Activated naive CD4-positive, alpha-beta T cell treated with anti-CD3 and anti-CD28 coated beads for 36 hours (primary cell): ENCODE data around the gene TRIM29. TPM values are rescaled to one million over a fixed set of nuclear protein-coding genes. Genes with fewer than 3 reads are reported as not detected.
"Not testable (repeated sequence)": the region's sequence is repeated elsewhere in the genome, so short reads cannot be mapped to it uniquely, and the experiment has no call there.

Experiments
- CTCF ChIA-PET: fragments of 350-600 bp; sonication (Branson Sonifier 250); formaldehyde crosslinking; loops from one replicate; lab custom pipeline; 2021; ENCODE audit warnings: antibody characterized with exemption; lab: Charles Lee
- DNase-seq: peaks from one replicate; pipeline ENCODE4 v3.0.0-alpha.2; 2020
- H3K27ac Mint-ChIP-seq: one replicate; pipeline ENCODE4 v1.8.0; 2021; ENCODE audit warnings: mild to moderate bottlenecking, mixed read lengths
- H3K27me3 Mint-ChIP-seq: one replicate; pipeline ENCODE4 v1.8.0; 2021; ENCODE audit warnings: low read depth, mixed read lengths
- H3K36me3 Mint-ChIP-seq: one replicate; pipeline ENCODE4 v1.8.0; 2021; ENCODE audit warnings: low read depth, mixed read lengths
- H3K4me1 Mint-ChIP-seq: one replicate; pipeline ENCODE4 v1.8.0; 2021; ENCODE audit warnings: low read depth, mixed read lengths
- H3K4me3 Mint-ChIP-seq: one replicate; pipeline ENCODE4 v1.8.0; 2021; ENCODE audit warnings: mild to moderate bottlenecking, moderate library complexity, mixed read lengths
- H3K9me3 Mint-ChIP-seq: one replicate; pipeline ENCODE4 v1.8.0; 2021; ENCODE audit warnings: mixed read lengths
- intact Hi-C: fragments of 100-400 bp; cut with micrococcal nuclease; formaldehyde crosslinking; loops from one replicate; pipeline ENCODE4 v1.15.1; 2023
- total RNA-seq, 2 experiments: library from RNA; stranded (reverse); gene quantifications; one replicate each; pipeline ENCODE4 v1.2.3, GENCODE V29; 2021

TRIM29 gene
- total RNA-seq, 2 experiments from 2014 or later, result not detected

GRCh38 chr11:120180551-120181232, 42.8 kb upstream of the TRIM29 start:
- H3K9me3 Mint-ChIP-seq, result no peaks in the 10 kb centered on the region
- no peaks in the 10 kb centered on the region for H3K4me1 Mint-ChIP-seq
- CTCF ChIA-PET, result interaction anchor here (1.7 kb wide), 1 partner anchor 49 kb away, joined by 6 read pairs; no protein-coding TSS in a partner anchor
- no peaks in the 10 kb centered on the region for H3K36me3 Mint-ChIP-seq
- H3K27me3 Mint-ChIP-seq, result peaks cover 4% of the 10 kb centered on the region
- intact Hi-C loops, result no loop called here
- no peak for DNase-seq
- no peak overlapping the region for H3K4me3 Mint-ChIP-seq
- H3K27ac Mint-ChIP-seq, result no peak overlapping the region

- DNase-seq, H3K27me3 Mint-ChIP-seq, H3K4me1 Mint-ChIP-seq, H3K36me3 Mint-ChIP-seq, H3K27ac Mint-ChIP-seq, H3K4me3 Mint-ChIP-seq, intact Hi-C loops, H3K9me3 Mint-ChIP-seq: not testable (repeated sequence)
- CTCF ChIA-PET, result interaction anchor here (1.7 kb wide), 1 partner anchor 50 kb away, joined by 6 read pairs; no protein-coding TSS in a partner anchor
Observed at GRCh38 chr11:120180063-120180462, 42.1 kb upstream of the TRIM29 start.

DNA sequence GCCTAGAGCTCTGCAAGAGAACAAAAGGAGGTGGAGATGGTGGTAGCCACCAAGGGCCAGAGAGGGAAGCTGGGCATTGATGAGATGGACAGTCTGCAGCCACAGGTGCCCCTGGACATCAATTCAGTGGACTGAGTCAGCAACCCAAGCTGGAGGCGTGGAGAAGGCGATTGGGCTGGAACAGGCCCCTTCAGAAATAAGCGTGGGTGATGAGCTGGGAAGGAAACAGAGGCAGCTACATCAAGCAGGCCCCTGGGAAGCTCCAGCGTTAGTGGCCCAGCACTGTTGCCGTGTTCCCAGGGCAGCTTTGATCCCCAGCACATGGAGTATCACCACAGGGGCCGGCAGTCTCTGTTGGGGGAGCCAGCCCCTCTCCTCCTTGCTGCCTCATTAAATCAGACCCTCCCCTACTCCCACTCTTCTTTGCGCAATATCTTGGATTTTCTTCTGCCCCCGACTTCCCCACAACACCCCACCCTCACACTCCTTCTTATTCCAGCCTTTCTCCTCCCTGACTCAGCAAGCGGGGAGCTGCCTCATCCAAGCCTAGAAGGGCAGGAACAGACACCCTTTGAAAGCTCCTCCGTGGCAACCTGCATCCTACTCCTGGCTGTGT, 41.3 kb upstream of the TRIM29 start:
- Mint-ChIP-seq H3K27me3 (peaks cover 6% of the 10 kb centered on the region), H3K36me3 (no peaks in the 10 kb centered on the region), H3K27ac (no peak overlapping the region), H3K9me3 (no peaks in the 10 kb centered on the region), H3K4me1 (no peaks in the 10 kb centered on the region), H3K4me3 (no peak overlapping the region)
- DNase-seq, result no peak
- intact Hi-C loops, result no loop called here
- CTCF ChIA-PET, result interaction anchor here (1.1 to 1.7 kb wide), 2 partner anchors 34 to 50 kb away, joined by 3 to 6 read pairs; no protein-coding TSS in a partner anchor

DNA sequence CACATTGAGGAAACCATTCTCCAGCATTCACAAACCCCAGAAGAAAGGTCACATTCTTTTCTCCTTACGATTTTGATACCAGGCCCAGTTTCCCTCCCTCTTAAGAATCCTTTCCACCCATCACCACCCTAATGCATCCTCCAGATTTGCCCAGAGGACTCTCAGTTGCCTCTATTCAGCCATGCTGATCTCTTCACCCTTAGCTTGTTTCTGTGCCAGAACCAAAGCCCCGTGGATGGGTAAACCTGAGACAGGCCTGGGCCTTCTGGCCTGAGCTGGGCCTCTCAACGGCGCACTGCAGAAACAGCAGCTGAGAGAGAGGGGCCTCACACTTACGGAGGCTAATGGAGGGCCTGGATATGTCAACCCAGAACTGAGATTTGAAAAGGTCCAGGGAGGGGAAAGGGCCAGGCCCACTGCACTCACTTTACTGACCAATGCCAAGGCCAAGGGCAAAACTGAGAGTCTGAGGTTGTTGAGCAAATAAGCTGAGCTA, 40.7 kb upstream of the TRIM29 start:
- Mint-ChIP-seq H3K9me3 (no peaks in the 10 kb centered on the region), H3K4me3 (no peak overlapping the region), H3K27ac (no peak overlapping the region), H3K27me3 (peaks cover 6% of the 10 kb centered on the region), H3K4me1 (no peaks in the 10 kb centered on the region), H3K36me3 (no peaks in the 10 kb centered on the region)
- CTCF ChIA-PET, result interaction anchor here (0.9 to 1.1 kb wide), 2 partner anchors 10 to 34 kb away, joined by 3 to 4 read pairs; no protein-coding TSS in a partner anchor
- intact Hi-C loops, result no loop called here
- no peak for DNase-seq

GRCh38 chr11:120174866-120175265, 37.0 kb upstream of the TRIM29 start:
- intact Hi-C loops, result loop anchor here (5.0 kb wide), 1 partner anchor 37 kb away; the partner anchor contains the start of gene OAF
- no peak for DNase-seq
- H3K4me3 Mint-ChIP-seq, result no peak overlapping the region
- no peaks in the 10 kb centered on the region for H3K4me1 Mint-ChIP-seq
- no peaks in the 10 kb centered on the region for H3K9me3 Mint-ChIP-seq
- H3K27me3 Mint-ChIP-seq, result peaks cover 34% of the 10 kb centered on the region
- no peaks in the 10 kb centered on the region for H3K36me3 Mint-ChIP-seq
- no peak overlapping the region for H3K27ac Mint-ChIP-seq
- CTCF ChIA-PET, result interaction anchor here (0.7 to 1.2 kb wide), 3 partner anchors 55 to 128 kb away, joined by 4 to 8 read pairs (median 4); no protein-coding TSS in a partner anchor

GRCh38 chr11:120173807-120174206, 35.9 kb upstream of the TRIM29 start:
- Mint-ChIP-seq H3K4me3 (no peak overlapping the region), H3K36me3 (no peaks in the 10 kb centered on the region), H3K9me3 (no peaks in the 10 kb centered on the region), H3K4me1 (peaks cover under 1% of the 10 kb centered on the region), H3K27ac (no peak overlapping the region), H3K27me3 (peaks cover 35% of the 10 kb centered on the region)
- intact Hi-C loops, result loop anchor here (5.0 kb wide), 1 partner anchor 38 kb away; the partner anchor contains the start of gene OAF
- CTCF ChIA-PET, result interaction anchor here (1.5 to 4.9 kb wide), 2 partner anchors 57 to 129 kb away, joined by 3 to 47 read pairs; no protein-coding TSS in a partner anchor
- no peak for DNase-seq

DNA sequence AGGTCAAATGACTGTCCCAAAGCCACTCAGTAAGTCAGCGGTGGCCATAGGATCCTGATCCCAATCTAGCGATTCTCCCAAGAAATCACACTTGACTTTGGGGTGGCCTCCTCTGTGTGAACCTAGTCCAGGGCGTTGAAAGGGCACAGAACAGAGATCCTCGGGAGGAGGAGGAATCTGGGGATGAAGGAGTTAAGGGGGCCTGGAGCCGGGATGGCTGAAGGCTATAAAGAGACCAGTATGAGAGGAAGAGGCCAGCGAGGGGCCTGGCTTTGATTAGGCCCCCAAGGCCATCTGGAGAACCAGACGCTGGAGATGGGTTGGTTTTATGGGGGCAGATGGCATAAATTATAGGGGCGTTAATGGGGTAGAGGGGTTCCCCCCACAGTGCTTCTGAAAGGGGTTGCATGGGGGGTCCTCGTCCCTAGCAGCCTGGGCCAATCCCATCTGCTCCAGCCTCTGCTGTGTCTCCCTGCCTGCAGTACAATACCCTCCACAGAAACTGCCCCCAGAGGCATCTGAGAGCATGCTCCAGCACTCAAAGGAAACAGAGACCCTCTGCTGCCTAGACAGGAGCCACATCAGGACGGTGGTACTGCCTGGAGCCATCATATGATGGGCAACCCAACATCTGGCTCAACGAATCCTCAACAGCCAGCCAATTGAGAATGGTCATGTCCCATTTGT, 35.2 kb upstream of the TRIM29 start:
- intact Hi-C loops, result loop anchor here (5.0 kb wide), 1 partner anchor 39 kb away; the partner anchor contains the start of gene OAF
- CTCF ChIA-PET, result interaction anchor here (0.9 to 4.9 kb wide), 3 partner anchors 52 to 130 kb away, joined by 3 to 47 read pairs (median 3); no protein-coding TSS in a partner anchor
- Mint-ChIP-seq H3K4me3 (no peak overlapping the region), H3K9me3 (no peaks in the 10 kb centered on the region), H3K4me1 (peaks cover 4% of the 10 kb centered on the region), H3K27me3 (peaks cover 41% of the 10 kb centered on the region), H3K36me3 (no peaks in the 10 kb centered on the region), H3K27ac (no peak overlapping the region)
- DNase-seq, result no peak

DNA sequence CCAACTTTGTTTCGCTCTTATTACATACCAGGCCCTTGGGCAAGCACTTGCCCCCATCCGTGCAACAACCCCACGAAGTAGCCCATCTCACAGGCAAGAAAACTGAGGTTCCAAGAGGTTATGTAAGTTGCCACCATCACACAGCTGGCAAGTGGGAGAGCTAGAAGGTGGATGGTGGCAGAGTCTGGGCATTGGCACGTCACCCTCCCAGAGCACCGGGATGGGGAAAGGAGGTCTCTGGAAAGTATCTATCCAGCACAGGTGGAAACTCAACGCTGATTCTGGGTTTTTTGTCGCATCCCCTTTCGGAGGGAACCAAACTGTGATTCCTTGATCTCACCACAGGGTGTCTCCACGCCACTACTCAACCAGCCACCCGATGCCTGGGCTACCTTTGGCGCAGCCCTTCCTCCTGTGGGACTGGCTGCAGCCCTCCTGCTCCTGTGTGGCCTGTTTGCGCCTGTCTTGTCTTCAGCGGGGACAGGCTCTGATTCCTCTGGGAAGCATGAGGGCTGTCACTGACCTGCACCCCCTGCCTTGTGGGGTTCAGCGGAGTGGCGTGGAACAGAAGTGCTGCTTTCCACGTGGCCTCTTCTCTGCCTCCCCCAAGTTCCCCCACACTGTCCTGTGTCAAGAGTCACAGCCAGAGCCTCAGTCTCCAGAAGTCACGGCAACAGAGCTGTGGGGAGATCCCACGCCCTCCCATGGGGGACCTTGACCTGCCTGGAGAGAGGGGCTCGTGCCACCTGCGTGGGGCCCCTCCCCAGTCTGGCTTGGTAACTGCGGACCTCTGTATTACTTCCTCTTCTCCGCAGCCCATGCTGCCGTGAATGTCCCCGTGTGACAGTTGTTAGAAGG, 34.4 kb upstream of the TRIM29 start:
- intact Hi-C loops, result loop anchor here (1.0 to 5.0 kb wide), 3 partner anchors 40 to 131 kb away; partner anchors contain the start of gene OAF
- peak; percentile 71 for DNase-seq
- Mint-ChIP-seq H3K36me3 (no peaks in the 10 kb centered on the region), H3K27me3 (peaks cover 50% of the 10 kb centered on the region), H3K4me3 (no peak overlapping the region), H3K4me1 (peaks cover 4% of the 10 kb centered on the region), H3K27ac (no peak overlapping the region), H3K9me3 (no peaks in the 10 kb centered on the region)
- CTCF ChIA-PET, result interaction anchor here (0.6 to 4.9 kb wide), 6 partner anchors 53 to 128 kb away, joined by 3 to 47 read pairs (median 3); no protein-coding TSS in a partner anchor

- H3K4me3 Mint-ChIP-seq, result no peak overlapping the region
- H3K9me3 Mint-ChIP-seq, result peaks cover 2% of the 10 kb centered on the region
- CTCF ChIA-PET, result interaction anchor here (0.9 to 4.9 kb wide), 7 partner anchors 20 to 514 kb away, joined by 3 to 47 read pairs (median 3); no protein-coding TSS in a partner anchor
- no peaks in the 10 kb centered on the region for H3K36me3 Mint-ChIP-seq
- H3K4me1 Mint-ChIP-seq, result peaks cover 4% of the 10 kb centered on the region
- intact Hi-C loops, result loop anchor here (5.0 kb wide), 1 partner anchor 42 kb away; the partner anchor contains the start of gene OAF
- H3K27ac Mint-ChIP-seq, result no peak overlapping the region
- no peak for DNase-seq
- peaks cover 54% of the 10 kb centered on the region for H3K27me3 Mint-ChIP-seq
Observed at GRCh38 chr11:120170741-120171261, 32.9 kb upstream of the TRIM29 start.

- intact Hi-C loops, result loop anchor here (2.0 to 5.0 kb wide), 3 partner anchors 42 to 689 kb away; partner anchors contain the start of gene OAF
- no peak overlapping the region for H3K27ac Mint-ChIP-seq
- H3K4me1 Mint-ChIP-seq, result peaks cover 4% of the 10 kb centered on the region
- DNase-seq, result no peak
- H3K4me3 Mint-ChIP-seq, result no peak overlapping the region
- CTCF ChIA-PET, result interaction anchor here (0.6 to 4.9 kb wide), 7 partner anchors 20 to 515 kb away, joined by 3 to 47 read pairs (median 3); no protein-coding TSS in a partner anchor
- peaks cover 57% of the 10 kb centered on the region for H3K27me3 Mint-ChIP-seq
- H3K36me3 Mint-ChIP-seq, result no peaks in the 10 kb centered on the region
- peaks cover 5% of the 10 kb centered on the region for H3K9me3 Mint-ChIP-seq
Observed at GRCh38 chr11:120169981-120170698, 32.2 kb upstream of the TRIM29 start.
